Liver (tissue), 2 donors: ENCODE data around the gene FABP1.

Experiments used
- TF ChIP-seq, protein P1 (sequence below): fragments of 150-350 bp; IDR thresholded peaks from 2 replicates; pipeline ENCODE4 v1.5.1; 2017; ENCODE audit warnings: improper control_type of control experiment, low read depth, low read length; ENCODE audit not compliant: missing input control
- TF ChIP-seq, protein P2 (sequence below): IDR thresholded peaks from 2 replicates; pipeline ENCODE4 v1.6.1; 2016; ENCODE audit warnings: antibody characterized with exemption
- donor health status: healthy.

DNA sequence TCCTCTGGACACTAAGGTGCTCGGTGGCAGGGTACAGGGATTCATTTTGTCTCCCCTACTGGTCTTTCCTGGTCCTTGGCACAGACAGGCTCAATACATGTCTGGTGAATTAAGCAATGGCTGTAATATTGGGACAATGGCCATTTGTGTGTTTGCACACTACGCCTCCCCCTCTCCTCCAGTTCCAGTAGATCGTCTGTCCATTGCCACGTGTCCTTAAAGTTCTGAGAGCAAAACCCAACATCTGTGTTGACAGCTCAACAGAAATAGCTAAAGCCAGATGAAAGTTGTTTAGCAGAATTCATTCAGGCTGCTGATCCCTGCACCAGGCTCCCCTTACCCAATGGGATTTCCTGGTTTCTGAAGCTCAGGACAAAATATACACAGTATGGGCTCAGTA is 9.0 kb upstream of the FABP1 start:
- TF ChIP-seq, protein P1, sequence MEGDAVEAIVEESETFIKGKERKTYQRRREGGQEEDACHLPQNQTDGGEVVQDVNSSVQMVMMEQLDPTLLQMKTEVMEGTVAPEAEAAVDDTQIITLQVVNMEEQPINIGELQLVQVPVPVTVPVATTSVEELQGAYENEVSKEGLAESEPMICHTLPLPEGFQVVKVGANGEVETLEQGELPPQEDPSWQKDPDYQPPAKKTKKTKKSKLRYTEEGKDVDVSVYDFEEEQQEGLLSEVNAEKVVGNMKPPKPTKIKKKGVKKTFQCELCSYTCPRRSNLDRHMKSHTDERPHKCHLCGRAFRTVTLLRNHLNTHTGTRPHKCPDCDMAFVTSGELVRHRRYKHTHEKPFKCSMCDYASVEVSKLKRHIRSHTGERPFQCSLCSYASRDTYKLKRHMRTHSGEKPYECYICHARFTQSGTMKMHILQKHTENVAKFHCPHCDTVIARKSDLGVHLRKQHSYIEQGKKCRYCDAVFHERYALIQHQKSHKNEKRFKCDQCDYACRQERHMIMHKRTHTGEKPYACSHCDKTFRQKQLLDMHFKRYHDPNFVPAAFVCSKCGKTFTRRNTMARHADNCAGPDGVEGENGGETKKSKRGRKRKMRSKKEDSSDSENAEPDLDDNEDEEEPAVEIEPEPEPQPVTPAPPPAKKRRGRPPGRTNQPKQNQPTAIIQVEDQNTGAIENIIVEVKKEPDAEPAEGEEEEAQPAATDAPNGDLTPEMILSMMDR = peak; percentile 16
- TF ChIP-seq, protein P2, sequence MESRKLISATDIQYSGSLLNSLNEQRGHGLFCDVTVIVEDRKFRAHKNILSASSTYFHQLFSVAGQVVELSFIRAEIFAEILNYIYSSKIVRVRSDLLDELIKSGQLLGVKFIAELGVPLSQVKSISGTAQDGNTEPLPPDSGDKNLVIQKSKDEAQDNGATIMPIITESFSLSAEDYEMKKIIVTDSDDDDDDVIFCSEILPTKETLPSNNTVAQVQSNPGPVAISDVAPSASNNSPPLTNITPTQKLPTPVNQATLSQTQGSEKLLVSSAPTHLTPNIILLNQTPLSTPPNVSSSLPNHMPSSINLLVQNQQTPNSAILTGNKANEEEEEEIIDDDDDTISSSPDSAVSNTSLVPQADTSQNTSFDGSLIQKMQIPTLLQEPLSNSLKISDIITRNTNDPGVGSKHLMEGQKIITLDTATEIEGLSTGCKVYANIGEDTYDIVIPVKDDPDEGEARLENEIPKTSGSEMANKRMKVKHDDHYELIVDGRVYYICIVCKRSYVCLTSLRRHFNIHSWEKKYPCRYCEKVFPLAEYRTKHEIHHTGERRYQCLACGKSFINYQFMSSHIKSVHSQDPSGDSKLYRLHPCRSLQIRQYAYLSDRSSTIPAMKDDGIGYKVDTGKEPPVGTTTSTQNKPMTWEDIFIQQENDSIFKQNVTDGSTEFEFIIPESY = peak; percentile 66
